Skeletal muscle satellite cell (primary cell): Measurements from ENCODE around the gene MPEG1. TPM values are rescaled to one million over a fixed set of nuclear protein-coding genes. Genes with fewer than 3 reads are reported as not detected.

Source experiments
- H3K27me3 ChIP-seq: 2 replicates; pipeline ENCODE4 v1.7.0; 2013; ENCODE audit warnings: low read length; ENCODE audit not compliant: control insufficient read depth, insufficient read depth
- H3K36me3 ChIP-seq: 2 replicates; pipeline ENCODE4 v1.7.0; 2013; ENCODE audit warnings: mild to moderate bottlenecking, control low read depth, low read length; ENCODE audit not compliant: insufficient read depth
- H3K4me1 ChIP-seq: 2 replicates; pipeline ENCODE4 v1.7.0; 2013; ENCODE audit warnings: low read length; ENCODE audit not compliant: control insufficient read depth, insufficient read depth
- H3K4me2 ChIP-seq: 2 replicates; pipeline ENCODE4 v1.7.0; 2013; ENCODE audit warnings: mild to moderate bottlenecking, low read length
- H3K4me3 ChIP-seq: 2 replicates; pipeline ENCODE4 v1.7.0; 2013; ENCODE audit warnings: low read length
- H3K9ac ChIP-seq: 2 replicates; pipeline ENCODE4 v1.7.0; 2013; ENCODE audit warnings: mild to moderate bottlenecking, low read depth, low read length, moderate library complexity
- H3K9me3 ChIP-seq: replicated peaks from 2 replicates; pipeline ENCODE4 v1.7.0; 2013; ENCODE audit warnings: mild to moderate bottlenecking, control low read depth, low read length
- small RNA-seq: library from RNA; depleted of rRNA; stranded (forward); fragments of <200 nt; gene quantifications from one replicate; pipeline ENCODE3, GENCODE V24; 2012

Gene MPEG1

GRCh38 chr11:59175091-59175501, 37.6 kb downstream of the MPEG1 start:
- H3K9ac ChIP-seq: no peak overlapping the region
- no peak overlapping the region for H3K4me3 ChIP-seq

GRCh38 chr11:59174664-59175033, 38.1 kb downstream of the MPEG1 start:
- Histone ChIP-seq H3K9me3 (no peaks in the 10 kb centered on the region), H3K36me3 (no peaks in the 10 kb centered on the region), H3K9ac (no peak overlapping the region), H3K4me2 (peak overlapping the region; percentile 10), H3K4me1 (peaks cover 28% of the 10 kb centered on the region), H3K4me3 (peak overlapping the region; percentile 84), H3K27me3 (peaks cover 10% of the 10 kb centered on the region)

More at GRCh38 chr11:59175091-59175501, 37.6 kb downstream of the MPEG1 start:
- no peaks in the 10 kb centered on the region for H3K36me3 ChIP-seq
- no peaks in the 10 kb centered on the region for H3K9me3 ChIP-seq
- H3K4me1 ChIP-seq: peaks cover 28% of the 10 kb centered on the region
- peaks cover 5% of the 10 kb centered on the region for H3K27me3 ChIP-seq
- no peak overlapping the region for H3K4me2 ChIP-seq

- Histone ChIP-seq H3K36me3 (no peaks in the 10 kb centered on the region), H3K9me3 (no peaks in the 10 kb centered on the region), H3K9ac (peak overlapping the region; percentile 81), H3K4me3 (peak overlapping the region; percentile 84), H3K27me3 (peaks cover 14% of the 10 kb centered on the region), H3K4me1 (peaks cover 28% of the 10 kb centered on the region), H3K4me2 (peak overlapping the region; percentile 100)
Observed at GRCh38 chr11:59173964-59174663, 38.6 kb downstream of the MPEG1 start.

GRCh38 chr11:59173080-59173963, 39.4 kb downstream of the MPEG1 start:
- H3K4me3 ChIP-seq: peak overlapping the region; percentile 84

GRCh38 chr11:59172345-59173079, 40.2 kb downstream of the MPEG1 start:
- Histone ChIP-seq H3K27me3 (peaks cover 22% of the 10 kb centered on the region), H3K36me3 (no peaks in the 10 kb centered on the region), H3K4me2 (peak overlapping the region; percentile 100), H3K4me3 (peak overlapping the region; percentile 84), H3K4me1 (peaks cover 28% of the 10 kb centered on the region), H3K9me3 (no peaks in the 10 kb centered on the region), H3K9ac (peak overlapping the region; percentile 81)

More at GRCh38 chr11:59173080-59173963, 39.4 kb downstream of the MPEG1 start:
- no peaks in the 10 kb centered on the region for H3K36me3 ChIP-seq
- peaks cover 17% of the 10 kb centered on the region for H3K27me3 ChIP-seq
- H3K4me1 ChIP-seq: peaks cover 28% of the 10 kb centered on the region
- no peaks in the 10 kb centered on the region for H3K9me3 ChIP-seq
- peak overlapping the region; percentile 81 for H3K9ac ChIP-seq
- peak overlapping the region; percentile 100 for H3K4me2 ChIP-seq

GRCh38 chr11:59171508-59172322, 41.0 kb downstream of the MPEG1 start, which contains the start of gene DTX4:
Gene DTX4, plus strand, starts transcription at chr11:59172132. Its CDS starts 464 bp downstream, at chr11:59172596.
- H3K27me3 ChIP-seq: peaks cover 29% of the 10 kb centered on the region
- H3K9ac ChIP-seq: peak within 1 kb of the TSS; percentile 81
- H3K4me2 ChIP-seq: peak within 1 kb of the TSS; percentile 100
- peak within 1 kb of the TSS; percentile 84 for H3K4me3 ChIP-seq
- no peaks in the 10 kb centered on the region for H3K36me3 ChIP-seq
- peaks cover 28% of the 10 kb centered on the region for H3K4me1 ChIP-seq
- no peaks in the 10 kb centered on the region for H3K9me3 ChIP-seq

GRCh38 chr11:59164028-59164427, 48.7 kb downstream of the MPEG1 start:
- Histone ChIP-seq H3K9ac (no peak overlapping the region), H3K36me3 (no peaks in the 10 kb centered on the region), H3K4me3 (no peak overlapping the region), H3K9me3 (no peaks in the 10 kb centered on the region), H3K4me2 (no peak overlapping the region), H3K27me3 (peaks cover 46% of the 10 kb centered on the region), H3K4me1 (no peaks in the 10 kb centered on the region)

Small RNAs within 50 kb of the gene (small RNA-seq; reads per million reads assigned to genes)
- gene RN7SL42P: not detected
